ENCODE results near the gene MRPL49.
"Not testable (repeated sequence)": the region's sequence is repeated elsewhere in the genome, so short reads cannot be mapped to it uniquely, and the experiment has no call there.

MRPL49 gene

DNA sequence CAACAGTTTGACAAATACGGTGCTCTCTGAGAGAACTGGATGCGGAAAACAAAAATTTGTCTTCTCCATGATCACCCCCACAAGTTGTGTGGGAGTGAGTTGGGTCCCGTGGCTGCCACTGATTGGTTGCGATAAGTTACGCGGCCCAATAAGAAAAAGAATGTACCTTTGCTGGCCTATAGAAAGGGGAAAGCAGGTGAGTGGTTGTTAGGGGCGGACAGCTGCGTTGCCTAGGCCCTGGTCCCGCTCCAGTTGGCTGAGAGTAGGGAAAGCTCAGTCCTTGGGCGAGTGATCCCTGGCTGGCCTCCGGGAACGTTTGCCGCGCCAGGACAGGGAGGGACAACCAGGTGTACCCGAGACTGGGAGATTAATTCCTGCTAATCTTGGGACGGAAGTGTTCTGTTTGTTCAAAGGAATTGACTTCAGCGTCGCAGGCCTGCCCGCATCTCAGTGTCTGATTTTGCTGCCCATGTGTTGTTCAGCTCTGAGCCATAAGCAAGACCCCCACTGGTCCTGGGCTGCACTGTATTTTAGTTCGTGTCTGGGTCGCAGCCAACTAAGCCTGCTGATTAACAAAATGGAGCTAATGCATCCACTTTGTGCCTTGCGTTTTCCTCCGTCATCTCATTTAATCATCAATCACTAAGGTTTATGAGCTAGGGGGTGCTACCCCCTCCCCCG, 13.0 kb downstream of the MRPL49 start:
- DNase-seq = peak; percentile 77 to 83

DNA sequence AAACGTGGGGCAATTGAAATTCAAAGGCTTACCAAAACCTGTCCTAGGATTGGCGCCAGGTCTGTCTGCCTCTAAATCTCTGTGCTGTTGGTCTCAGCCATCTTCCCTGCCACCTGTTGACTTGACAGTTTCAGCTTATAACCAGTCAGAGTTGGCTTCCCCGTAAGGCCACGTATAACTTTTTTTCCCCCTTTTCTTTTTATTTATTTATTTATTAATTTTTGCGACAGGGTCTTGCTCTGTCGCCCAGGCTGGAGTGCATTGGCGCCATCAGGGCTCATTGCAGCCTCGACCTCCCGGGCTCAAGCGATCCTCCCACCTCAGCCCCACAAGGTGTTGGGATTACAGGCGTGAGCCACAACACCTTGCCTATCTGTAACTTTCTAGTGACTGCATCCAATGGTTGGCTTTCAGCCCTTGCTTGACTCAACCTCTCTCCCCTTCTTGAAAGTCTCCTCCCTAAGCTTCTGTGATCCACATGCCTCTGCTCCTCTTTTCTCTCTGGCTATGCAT, 13.6 kb downstream of the MRPL49 start:
- DNase-seq = no peak

DNA sequence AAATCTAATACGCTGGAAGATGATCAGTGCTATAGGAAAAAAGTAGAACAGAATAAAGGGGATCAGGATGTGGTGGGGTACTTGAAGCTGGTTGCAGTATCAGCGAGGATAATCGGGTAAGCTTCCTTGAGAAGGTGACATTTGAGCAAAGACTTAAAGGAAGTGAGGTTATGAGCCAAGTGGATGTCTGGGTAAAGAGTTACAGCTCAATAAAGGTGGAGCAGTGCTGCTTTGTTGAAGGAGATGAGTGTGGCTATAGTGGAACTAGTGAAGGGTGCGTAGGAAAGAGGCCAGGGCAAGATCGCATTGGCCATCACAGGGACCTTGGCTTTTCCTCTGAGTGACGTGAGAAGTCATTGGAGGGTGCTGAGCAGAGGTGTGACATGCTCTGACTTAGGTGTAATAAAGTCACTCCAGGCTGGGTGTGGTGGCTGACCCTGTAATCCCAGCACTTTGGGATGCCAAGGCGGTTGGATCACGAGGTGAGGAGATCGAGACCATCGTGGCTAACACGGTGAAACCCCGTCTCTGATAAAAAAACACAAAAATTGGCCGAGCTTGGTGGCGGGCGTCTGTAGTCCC, 14.5 kb downstream of the MRPL49 start:
- no peak for DNase-seq

GRCh38 chr11:65141896-65142494, 19.9 kb downstream of the MRPL49 start:
- DNase-seq = no peak

DNA sequence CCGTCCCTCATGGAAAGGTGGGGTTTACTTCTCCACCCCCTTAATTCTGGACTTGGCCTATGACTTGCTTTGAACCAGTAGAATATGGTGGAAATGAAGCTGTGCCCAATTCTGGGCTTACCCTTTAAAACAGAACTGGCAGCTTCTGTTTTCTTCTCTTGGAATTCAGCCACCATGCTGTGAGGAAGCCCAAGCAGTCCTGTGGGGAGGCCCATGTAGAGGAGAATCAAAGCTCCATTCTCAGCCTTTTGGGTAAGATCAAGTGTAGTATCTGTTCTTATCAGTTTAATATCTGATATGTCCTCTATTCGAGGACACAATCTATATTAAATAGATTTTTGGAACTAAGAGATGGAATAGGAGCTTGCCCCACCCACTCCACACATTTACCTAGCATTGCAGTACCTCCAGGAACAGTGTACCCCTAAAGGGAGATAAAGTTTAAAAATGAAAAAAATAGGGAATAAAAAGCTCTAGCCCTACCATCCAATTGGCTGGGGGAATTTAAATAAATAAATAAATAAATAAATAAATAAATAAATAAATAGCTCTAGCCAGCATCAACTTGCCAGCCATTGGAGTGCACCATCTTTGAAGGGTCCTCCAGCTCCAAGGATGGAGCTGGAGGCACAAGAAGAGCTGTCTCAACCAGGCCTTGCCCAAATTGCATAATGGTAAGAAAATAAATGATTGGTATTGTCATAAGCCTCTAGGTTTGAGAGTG, 25.4 kb downstream of the MRPL49 start:
- no peak for DNase-seq

GRCh38 chr11:65148657-65149056, 26.5 kb downstream of the MRPL49 start:
- DNase-seq = no peak

GRCh38 chr11:65150131-65150508, 28.0 kb downstream of the MRPL49 start:
- DNase-seq = not testable (repeated sequence)

- peak in 1 of 2 donors; percentile 41 for DNase-seq
Measured at GRCh38 chr11:65150509-65151299, 28.6 kb downstream of the MRPL49 start.

DNA sequence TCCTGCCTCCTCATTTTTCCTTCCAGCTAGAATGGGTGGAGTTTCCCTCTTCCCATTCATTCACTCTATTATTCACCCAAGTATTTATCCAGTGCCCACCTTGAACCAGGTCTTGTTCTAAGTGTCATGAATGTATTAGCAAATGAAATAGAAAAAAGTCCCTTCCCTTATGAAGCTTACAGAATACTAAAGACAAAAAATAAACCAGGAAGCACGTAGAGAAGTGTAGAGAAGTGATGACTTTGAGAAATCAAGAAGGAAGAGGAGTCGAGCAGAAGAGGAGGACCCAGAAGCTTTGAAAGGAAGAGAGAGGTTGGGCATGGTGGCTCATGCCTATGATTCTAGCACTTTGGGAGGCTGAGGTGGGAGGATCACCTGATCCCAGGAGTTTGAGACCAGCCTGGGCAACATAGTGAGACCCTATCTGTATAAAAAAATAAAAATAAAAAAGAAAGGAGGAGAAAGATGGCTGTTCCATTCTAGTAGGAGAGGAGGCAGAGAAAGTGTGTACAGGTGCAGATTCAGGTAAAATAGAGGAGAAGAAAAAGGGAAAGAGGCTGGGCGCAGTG, 29.3 kb downstream of the MRPL49 start:
- DNase-seq = no peak

GRCh38 chr11:65152122-65152521, 30.0 kb downstream of the MRPL49 start:
- no peak for DNase-seq

DNA sequence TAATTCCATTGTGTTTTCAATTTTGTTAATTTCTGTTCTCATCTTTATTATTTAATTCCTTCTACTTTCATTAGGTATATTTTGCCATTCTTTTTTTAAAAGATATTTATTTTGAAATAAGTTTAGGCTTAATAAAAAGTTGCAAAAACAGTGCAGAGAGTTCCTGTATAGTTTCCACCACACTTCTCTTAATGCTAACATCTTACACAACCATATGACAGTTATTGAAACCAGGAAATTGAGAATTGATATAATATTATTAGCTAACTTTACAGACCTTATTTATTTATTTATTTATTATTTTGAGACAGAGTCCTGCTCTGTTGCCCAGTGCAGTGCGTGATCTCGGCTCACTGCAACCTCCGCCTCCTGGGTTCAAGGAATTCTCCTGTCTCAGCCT, 34.1 kb downstream of the MRPL49 start:
- no peak for DNase-seq

- no peak for DNase-seq
Measured at GRCh38 chr11:65156926-65157325, 34.8 kb downstream of the MRPL49 start.

DNA sequence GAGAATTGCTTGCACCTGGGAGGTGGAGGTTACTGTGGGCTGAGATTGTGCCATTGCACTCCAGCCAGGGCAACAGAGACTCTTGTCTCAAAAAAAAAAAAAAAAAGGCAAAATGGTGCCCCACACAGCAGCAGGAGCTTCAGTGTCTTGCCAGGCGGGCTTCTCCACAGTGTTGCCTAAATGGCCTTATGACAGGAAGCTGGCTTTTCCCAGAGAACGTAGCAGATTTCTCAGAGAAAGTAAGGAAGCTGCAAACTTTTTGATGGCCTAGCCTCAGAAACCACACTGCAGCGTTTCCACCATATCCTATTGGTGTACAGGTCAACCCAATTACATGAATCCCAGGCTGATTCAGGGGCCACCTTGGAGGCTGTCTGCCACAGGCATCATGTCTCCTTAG, 35.2 kb downstream of the MRPL49 start:
- DNase-seq = no peak

DNA sequence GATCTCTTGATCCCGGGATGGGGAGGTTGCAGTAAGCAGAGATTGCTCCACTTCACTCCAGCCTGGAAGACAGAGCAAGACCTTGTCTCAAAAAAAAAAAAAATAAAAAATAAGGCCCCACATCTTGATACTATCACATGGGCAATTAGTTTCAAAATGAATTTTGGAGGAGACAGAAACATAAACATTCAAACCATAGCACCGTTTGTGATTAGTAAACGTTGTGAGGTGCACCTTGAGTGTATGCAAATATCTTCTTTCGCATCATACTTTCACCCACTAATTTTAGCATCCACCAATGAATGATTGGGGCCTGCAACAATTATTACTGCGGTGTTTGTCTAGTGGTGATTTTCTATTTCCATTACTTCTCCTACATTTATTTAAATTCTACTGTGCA, 36.9 kb downstream of the MRPL49 start:
- no peak for DNase-seq

DNA sequence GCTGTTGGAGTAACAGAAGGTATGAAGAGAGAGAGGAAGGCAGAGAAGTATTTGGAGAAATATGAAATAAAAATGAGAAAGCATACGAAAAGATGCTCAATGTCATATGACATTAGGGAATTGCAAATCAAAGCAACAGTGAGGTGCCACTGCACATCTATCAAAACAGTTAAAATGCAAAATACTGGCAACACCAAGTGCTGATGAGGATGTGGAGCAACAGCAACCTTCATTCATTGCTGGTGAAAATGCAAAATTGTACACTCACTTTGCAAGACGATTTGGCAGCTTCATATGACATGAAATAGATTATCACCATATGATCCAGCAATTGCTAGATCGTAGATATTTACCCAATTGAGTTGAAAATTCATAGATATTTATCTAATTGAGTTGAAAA, 38.5 kb downstream of the MRPL49 start:
- DNase-seq = no peak

DNA sequence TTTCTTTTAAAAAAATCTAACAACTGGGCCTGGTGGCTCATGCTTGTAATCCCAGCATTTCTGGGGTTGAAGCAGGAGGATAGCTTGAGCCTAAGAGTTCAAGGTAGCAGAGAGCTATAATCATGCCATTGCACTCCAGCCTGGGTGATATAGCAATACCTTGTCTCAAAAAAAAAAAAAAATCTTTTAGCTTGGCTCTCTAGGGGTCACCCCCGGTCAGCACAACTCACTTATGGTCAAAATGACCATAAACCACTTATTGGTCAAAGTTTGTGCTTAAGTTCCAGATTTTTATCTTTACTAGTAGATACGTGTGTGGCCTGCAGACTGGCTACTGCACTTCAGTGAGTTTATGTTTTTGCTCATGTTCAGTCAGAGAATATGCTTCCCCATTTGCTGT, 41.6 kb downstream of the MRPL49 start:
- DNase-seq = no peak

GRCh38 chr11:65165410-65166317, 43.5 kb downstream of the MRPL49 start:
- DNase-seq = no peak

DNA sequence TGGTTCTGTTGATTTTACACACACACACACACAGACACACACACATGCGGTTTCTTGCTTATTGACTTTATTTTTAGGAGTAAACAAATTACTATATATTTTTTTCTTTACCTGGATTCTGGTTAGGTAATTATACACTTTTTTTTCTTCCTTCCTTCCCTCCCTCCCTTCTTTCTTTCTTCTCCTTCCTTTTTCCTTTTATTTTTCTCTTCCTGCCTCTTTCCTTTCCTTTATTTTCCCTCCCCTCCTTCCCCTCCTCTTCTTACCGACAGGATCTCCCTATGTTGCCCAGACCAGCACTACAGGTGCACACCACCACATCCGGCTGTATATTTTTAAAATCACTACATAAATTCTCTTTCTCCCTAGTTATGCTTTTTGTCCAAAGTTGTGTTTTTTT, 44.8 kb downstream of the MRPL49 start:
- no peak for DNase-seq

DNA sequence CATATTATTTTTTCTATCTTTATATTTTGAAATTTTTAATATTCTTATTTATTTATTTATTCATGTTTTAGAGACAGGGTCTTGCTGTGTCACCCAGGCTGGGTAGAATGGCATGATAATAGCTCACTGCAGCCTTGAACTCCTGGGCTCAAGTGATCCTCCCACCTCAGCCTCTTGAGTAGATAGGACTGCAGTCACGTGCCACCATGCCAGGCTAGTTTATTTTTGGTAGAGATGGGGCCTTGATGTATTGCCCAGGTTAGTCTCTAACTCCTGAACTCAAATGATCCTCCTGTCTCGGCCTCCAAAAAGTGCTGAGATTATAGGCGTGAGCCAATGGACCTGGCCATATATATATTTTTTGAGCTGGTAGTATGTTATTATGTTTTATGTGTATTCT, 45.5 kb downstream of the MRPL49 start:
- DNase-seq = no peak

DNA sequence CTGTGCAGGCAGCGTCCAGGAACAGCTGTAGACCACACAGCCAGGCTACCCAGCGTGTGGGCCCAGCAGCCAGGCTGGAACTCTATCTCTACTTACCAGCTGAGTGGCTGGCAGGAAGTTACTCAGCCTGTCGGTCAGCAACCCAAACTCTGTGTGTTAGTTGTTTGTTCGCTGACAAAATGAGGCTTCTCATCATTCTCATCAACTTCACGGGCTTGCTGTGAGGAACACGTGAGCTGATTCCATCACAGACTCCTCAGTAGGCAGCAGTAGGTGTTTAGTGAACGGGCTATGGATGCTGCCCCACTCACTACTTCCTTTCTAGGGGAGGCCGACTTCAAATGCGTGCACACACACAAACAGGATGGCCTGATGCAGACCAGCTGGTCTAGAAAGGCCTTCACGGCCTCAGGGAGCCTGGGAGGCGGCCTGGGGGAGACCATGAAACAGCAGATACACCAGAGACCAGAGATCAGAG, 47.1 kb downstream of the MRPL49 start:
- DNase-seq = no peak

GRCh38 chr11:65170058-65170534, 48.0 kb downstream of the MRPL49 start, which contains the start of gene SPDYC:
Gene SPDYC (plus strand): TSS chr11:65170233. CDS start chr11:65171358, 1,125 bp downstream.
- no peak for DNase-seq
